Spleen (tissue), 11 donors: Measurements from ENCODE around the gene TFAP2B. TPM values are rescaled to one million over a fixed set of nuclear protein-coding genes. Genes with fewer than 3 reads are reported as not detected.

Experiments used
- DNase-seq: peaks from one replicate; pipeline ENCODE4 v3.0.0-alpha.2; 2020
- H3K27ac ChIP-seq, 8 donors: fragments of 200-600 bp; sonication (generic) in 7 of 8; 1 replicate in 4 of 8; 2 replicates in 4 of 8; pipeline versions ENCODE4 v1.5.0 to v1.8.0; 2016 to 2021; ENCODE audit warnings: inconsistent platforms in 4 of 8, mild to moderate bottlenecking in 4 of 8, moderate library complexity in 1 of 8
- H3K27me3 ChIP-seq, 7 donors: fragments of 200-600 bp; sonication (generic) in 6 of 7; replicated peaks in 1 of 7; 1 replicate in 4 of 7; 2 replicates in 3 of 7; pipeline versions ENCODE4 v1.5.0 to v1.8.0; 2016 to 2021; ENCODE audit warnings: inconsistent platforms in 3 of 7, mild to moderate bottlenecking in 1 of 7
- H3K36me3 ChIP-seq, 6 donors: fragments of 200-600 bp; sonication (generic) in 5 of 6; 1 replicate in 4 of 6; 2 replicates in 2 of 6; pipeline versions ENCODE4 v1.5.0 to v1.8.0; 2016 to 2021; ENCODE audit warnings: inconsistent platforms in 2 of 6
- H3K4me1 ChIP-seq, 6 donors: fragments of 200-600 bp; sonication (generic) in 5 of 6; 1 replicate in 3 of 6; 2 replicates in 3 of 6; pipeline versions ENCODE4 v1.5.0 to v1.8.0; 2016 to 2021; ENCODE audit warnings: inconsistent platforms in 3 of 6
- H3K4me3 ChIP-seq, 8 donors: fragments of 200-600 bp; sonication (generic) in 7 of 8; 1 replicate in 4 of 8; 2 replicates in 4 of 8; pipeline versions ENCODE4 v1.5.0 to v1.8.0; 2016 to 2021; ENCODE audit warnings: inconsistent platforms in 4 of 8, mild to moderate bottlenecking in 4 of 8, moderate library complexity in 2 of 8
- H3K9me3 ChIP-seq, 8 donors: fragments of 200-600 bp; sonication (generic) in 7 of 8; 1 replicate in 4 of 8; 2 replicates in 4 of 8; pipeline versions ENCODE4 v1.5.0 to v1.8.0; 2016 to 2021; ENCODE audit warnings: inconsistent platforms in 4 of 8
- CTCF ChIP-seq, 11 experiments: fragments of 200-600 bp in 7 of 11; fragments of 450-650 bp in 4 of 11; sonication (generic) in 4 of 11; IDR thresholded peaks in 8 of 11; conservative IDR thresholded peaks in 3 of 11; 1 replicate in 7 of 11; 2 replicates in 4 of 11; pipeline versions ENCODE4 v1.4.0 to v1.8.0; 2016 to 2021; ENCODE audit warnings: antibody characterized with exemption in 11 of 11, inconsistent platforms in 4 of 11, mild to moderate bottlenecking in 1 of 11
- POLR2A ChIP-seq, 3 donors: fragments of 450-650 bp; IDR thresholded peaks; one replicate each; pipeline ENCODE4 v1.5.1; 2017; ENCODE audit warnings: antibody characterized with exemption in 3 of 3, mild to moderate bottlenecking in 1 of 3
- POLR2AphosphoS5 ChIP-seq, 3 donors: sonication (generic); formaldehyde crosslinking; IDR thresholded peaks; one replicate each; pipeline ENCODE4 v1.5.1; 2017; ENCODE audit warnings: antibody characterized with exemption in 3 of 3
- WGBS, 5 donors: extraction: QIAGEN DNeasy Blood & Tissue Kit in 3 of 5; methylation state at CpG; one replicate each; pipeline versions ENCODE4 v1.1.5 to v1.1.7; 2013 to 2018; 5-methylcytosine and 5-hydroxymethylcytosine counted together
- intact Hi-C: fragments of 100-400 bp; cut with DNase I; formaldehyde crosslinking; loops from one replicate; pipeline ENCODE4 v1.15.0; 2023; ENCODE audit warnings: low total_unique reads
- polyA plus RNA-seq, 3 donors: library from polyadenylated mRNA; stranded (reverse); fragments of 200-250 nt; gene quantifications; one replicate each; pipeline ENCODE4 v1.2.1, GENCODE V29; 2013
- total RNA-seq, 7 donors: library from RNA; depleted of rRNA in 3 of 7; stranded (reverse); fragments of >200 nt in 3 of 7; fragmentation: NEBNext Ultra II Directional in 4 of 7; extraction: Animal tissue kit (Norgen Biotek cat#: 25700) in 4 of 7; gene quantifications; one replicate each; pipeline versions ENCODE4 v1.1.0 to v1.2.1, GENCODE V29; 2016 to 2021
- donor health status: healthy with polysubstance abuse.
- donor health status: DM: no; HTN: no; CAD: no; lungs with moderate emphysema.
- donor health status: DM: no; HTN: no; CAD: no.
- donor health status: Bipolar disorder and iron deficiency.
- donor health status: healthy.
- donor health status: DM: no; HTN: no; CAD: no.
- donor health status: DM: yes; HTN: yes; CAD: no.

The TFAP2B gene
- total and polyA plus RNA-seq, 10 donors: not detected

DNA sequence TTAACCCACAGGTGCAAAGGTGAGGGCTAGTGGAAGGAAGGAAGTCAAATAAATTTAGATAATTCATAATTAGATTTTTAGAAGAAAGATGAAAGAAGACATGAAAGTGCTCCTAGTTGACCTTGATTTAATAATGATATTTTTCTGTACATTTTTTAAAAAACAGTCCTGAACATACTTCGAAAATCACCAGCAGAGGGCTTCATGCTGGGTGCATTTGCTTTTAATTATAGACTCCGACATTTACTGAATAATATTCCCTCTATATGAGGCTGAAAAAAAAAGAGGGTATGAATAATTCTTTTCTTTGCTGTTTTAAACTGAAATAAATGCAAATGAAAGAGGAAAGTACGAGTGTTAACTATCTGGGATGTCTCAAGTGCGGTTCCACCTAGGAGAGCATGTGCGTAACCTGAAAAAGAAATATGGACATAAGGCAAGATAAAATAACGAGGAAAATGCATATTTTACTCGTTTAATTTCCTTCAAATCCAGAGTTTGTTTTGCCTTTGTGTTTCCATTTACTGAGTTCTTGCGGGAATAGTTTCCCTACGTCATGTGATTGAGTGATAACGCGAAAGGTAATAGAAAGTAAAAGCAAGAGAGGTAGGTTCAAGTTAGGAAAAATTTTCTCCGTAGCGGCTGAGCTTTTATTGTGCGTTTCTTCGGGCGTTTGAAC lies 3.1 kb upstream of the TFAP2B start:
- Histone ChIP-seq H3K27me3 (peaks cover 0 to 86% (median 48%) of the 10 kb centered on the region in 7 donors), H3K9me3 (no peaks in the 10 kb centered on the region), H3K36me3 (no peaks in the 10 kb centered on the region), H3K27ac (no peak overlapping the region), H3K4me3 (peak overlapping the region; percentile 20 to 69 (median 36)), H3K4me1 (peaks cover 0 to 26% (median 15%) of the 10 kb centered on the region in 6 donors)
- WGBS, 5 donors: 5 to 6% (median 6%) methylated on average over 16 of the region's 16 CpGs
- DNase-seq: no peak
- no peak for TF ChIP-seq POLR2AphosphoS5 (IDR thresholded peaks at IDR 0.05)
- peak in 1 of 11 experiments; percentile 11 for TF ChIP-seq CTCF (IDR thresholded peaks at IDR 0.05 in 8 of 11, conservative IDR thresholded peaks at IDR 0.05 in 3 of 11)
- no peak for TF ChIP-seq POLR2A (IDR thresholded peaks at IDR 0.05)
- intact Hi-C loops: loop anchor here (5.0 to 10.0 kb wide), 2 partner anchors 537 to 1209 kb away; no protein-coding TSS in a partner anchor

- TF ChIP-seq POLR2A (IDR thresholded peaks at IDR 0.05) (no peak), CTCF (IDR thresholded peaks at IDR 0.05 in 8 of 11, conservative IDR thresholded peaks at IDR 0.05 in 3 of 11) (peak; percentile 18 to 83 (median 66)), POLR2AphosphoS5 (IDR thresholded peaks at IDR 0.05) (no peak)
- H3K9me3 ChIP-seq: no peaks in the 10 kb centered on the region
- 1% methylated on average over 14 of the region's 14 CpGs for WGBS, 5 donors
- H3K4me3 ChIP-seq: peak overlapping the region; percentile 20 to 69 (median 36)
- intact Hi-C loops: loop anchor here (5.0 to 10.0 kb wide), 2 partner anchors 536 to 1209 kb away; no protein-coding TSS in a partner anchor
- H3K27ac ChIP-seq: no peak overlapping the region
- DNase-seq: peak; percentile 79
- peaks cover 0 to 29% (median 18%) of the 10 kb centered on the region in 6 donors for H3K4me1 ChIP-seq
- no peaks in the 10 kb centered on the region for H3K36me3 ChIP-seq
- H3K27me3 ChIP-seq: peaks cover 0 to 93% (median 54%) of the 10 kb centered on the region in 7 donors
Measured at GRCh38 chr6:50816115-50816675, 2.5 kb upstream of the TFAP2B start.

- Histone ChIP-seq H3K27me3 (peaks cover 0 to 96% (median 63%) of the 10 kb centered on the region in 7 donors), H3K4me3 (no peak overlapping the region), H3K4me1 (peaks cover 0 to 33% (median 18%) of the 10 kb centered on the region in 6 donors), H3K9me3 (no peaks in the 10 kb centered on the region), H3K36me3 (no peaks in the 10 kb centered on the region), H3K27ac (no peak overlapping the region)
- 7 to 18% (median 9%) methylated on average over 15 of the region's 15 CpGs for WGBS, 5 donors
- intact Hi-C loops: loop anchor here (5.0 to 10.0 kb wide), 2 partner anchors 535 to 1208 kb away; no protein-coding TSS in a partner anchor
- DNase-seq: no peak
- TF ChIP-seq CTCF (IDR thresholded peaks at IDR 0.05 in 8 of 11, conservative IDR thresholded peaks at IDR 0.05 in 3 of 11) (no peak), POLR2A (IDR thresholded peaks at IDR 0.05) (no peak), POLR2AphosphoS5 (IDR thresholded peaks at IDR 0.05) (no peak)
Measured at GRCh38 chr6:50816947-50817645, 1.6 kb upstream of the TFAP2B start.
